ENCODE data around the gene ACADS.
A peak's percentile ranks its signal among the peaks of the same experiment; 100 is the strongest.
"Not testable (repeated sequence)": the region's sequence is repeated elsewhere in the genome, so short reads cannot be mapped to it uniquely, and the experiment has no call there.

Gene ACADS

DNA sequence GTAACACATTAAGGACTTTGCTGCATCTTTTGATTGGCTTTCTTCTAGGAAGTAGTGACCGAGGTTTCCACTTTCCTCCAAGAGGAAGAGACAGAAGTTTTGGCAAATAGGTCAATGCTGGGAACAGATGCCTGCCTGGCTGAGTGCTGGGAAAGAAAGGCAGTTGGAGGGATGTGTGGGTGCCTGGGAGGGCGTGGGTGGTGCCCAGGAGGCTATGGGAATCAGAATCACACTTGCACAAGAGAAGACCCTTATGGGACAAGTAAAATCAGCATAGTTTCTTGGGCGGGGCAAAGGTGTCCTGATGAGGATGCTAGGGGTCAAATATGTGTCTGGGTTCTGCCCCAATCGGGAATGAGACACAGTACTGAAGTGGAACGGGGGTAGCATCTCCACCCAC is 906 bp upstream of the ACADS start:
- Histone ChIP-seq H3K4me3 (ENCODE audit: insufficient read depth, low read depth, low read length, poor library complexity, severe bottlenecking) (peak overlapping the region; percentile 62), H3K36me3 (ENCODE audit: control insufficient read depth, insufficient read depth, low read length) (peaks cover 23% of the 10 kb centered on the region), H3K27ac (ENCODE audit: insufficient read depth, low read length, poor library complexity, severe bottlenecking) (no peak overlapping the region), H3K9me3 (ENCODE audit: control insufficient read depth, low read length) (no peaks in the 10 kb centered on the region), H3K27me3 (replicated peaks; ENCODE audit: control insufficient read depth, insufficient read depth, low read length, poor library complexity, severe bottlenecking) (no peaks in the 10 kb centered on the region), H3K4me1 (ENCODE audit: control insufficient read depth, insufficient read depth, low read length, poor library complexity, severe bottlenecking) (peaks cover 9% of the 10 kb centered on the region)
- no peak for DNase-seq

GRCh38 chr12:120725151-120725658 is 421 bp upstream of the ACADS start:
- peaks cover 18% of the 10 kb centered on the region for H3K36me3 ChIP-seq (ENCODE audit: control insufficient read depth, insufficient read depth, low read length)
- DNase-seq = no peak
- H3K27ac ChIP-seq (ENCODE audit: insufficient read depth, low read length, poor library complexity, severe bottlenecking) = peak overlapping the region; percentile 54
- peaks cover 9% of the 10 kb centered on the region for H3K4me1 ChIP-seq (ENCODE audit: control insufficient read depth, insufficient read depth, low read length, poor library complexity, severe bottlenecking)
- no peaks in the 10 kb centered on the region for H3K27me3 ChIP-seq (replicated peaks; ENCODE audit: control insufficient read depth, insufficient read depth, low read length, poor library complexity, severe bottlenecking)
- H3K4me3 ChIP-seq (ENCODE audit: insufficient read depth, low read depth, low read length, poor library complexity, severe bottlenecking) = peak overlapping the region; percentile 62
- no peaks in the 10 kb centered on the region for H3K9me3 ChIP-seq (ENCODE audit: control insufficient read depth, low read length)

DNA sequence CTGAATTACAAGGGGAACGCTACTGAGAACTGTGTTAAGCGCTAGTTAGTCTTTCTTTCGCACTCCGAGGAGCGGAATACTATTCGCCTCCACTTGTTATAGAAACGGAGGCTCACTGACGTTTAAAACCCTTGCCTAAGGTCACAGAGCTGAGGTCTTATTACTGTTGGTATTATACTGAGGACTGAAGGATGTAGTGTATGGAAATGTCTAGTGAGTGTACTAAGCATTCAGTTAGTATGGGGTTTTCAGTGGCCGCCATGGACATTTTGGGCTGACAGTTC is 826 bp downstream of the ACADS start:
- no peak for DNase-seq
- Histone ChIP-seq H3K9me3 (ENCODE audit: control insufficient read depth, low read length) (no peaks in the 10 kb centered on the region), H3K4me1 (ENCODE audit: control insufficient read depth, insufficient read depth, low read length, poor library complexity, severe bottlenecking) (peaks cover 9% of the 10 kb centered on the region), H3K4me3 (ENCODE audit: insufficient read depth, low read depth, low read length, poor library complexity, severe bottlenecking) (no peak overlapping the region), H3K36me3 (ENCODE audit: control insufficient read depth, insufficient read depth, low read length) (peaks cover 11% of the 10 kb centered on the region), H3K27me3 (replicated peaks; ENCODE audit: control insufficient read depth, insufficient read depth, low read length, poor library complexity, severe bottlenecking) (no peaks in the 10 kb centered on the region), H3K27ac (ENCODE audit: insufficient read depth, low read length, poor library complexity, severe bottlenecking) (no peak overlapping the region)

- no peaks in the 10 kb centered on the region for H3K9me3 ChIP-seq (ENCODE audit: control insufficient read depth, low read length)
- H3K36me3 ChIP-seq (ENCODE audit: control insufficient read depth, insufficient read depth, low read length) = peaks cover 7% of the 10 kb centered on the region
- no peak overlapping the region for H3K27ac ChIP-seq (ENCODE audit: insufficient read depth, low read length, poor library complexity, severe bottlenecking)
- H3K27me3 ChIP-seq (replicated peaks; ENCODE audit: control insufficient read depth, insufficient read depth, low read length, poor library complexity, severe bottlenecking) = no peaks in the 10 kb centered on the region
- peaks cover 9% of the 10 kb centered on the region for H3K4me1 ChIP-seq (ENCODE audit: control insufficient read depth, insufficient read depth, low read length, poor library complexity, severe bottlenecking)
- no peak overlapping the region for H3K4me3 ChIP-seq (ENCODE audit: insufficient read depth, low read depth, low read length, poor library complexity, severe bottlenecking)
- DNase-seq = no peak
Measured at GRCh38 chr12:120726961-120727360, 1.3 kb downstream of the ACADS start.

DNA sequence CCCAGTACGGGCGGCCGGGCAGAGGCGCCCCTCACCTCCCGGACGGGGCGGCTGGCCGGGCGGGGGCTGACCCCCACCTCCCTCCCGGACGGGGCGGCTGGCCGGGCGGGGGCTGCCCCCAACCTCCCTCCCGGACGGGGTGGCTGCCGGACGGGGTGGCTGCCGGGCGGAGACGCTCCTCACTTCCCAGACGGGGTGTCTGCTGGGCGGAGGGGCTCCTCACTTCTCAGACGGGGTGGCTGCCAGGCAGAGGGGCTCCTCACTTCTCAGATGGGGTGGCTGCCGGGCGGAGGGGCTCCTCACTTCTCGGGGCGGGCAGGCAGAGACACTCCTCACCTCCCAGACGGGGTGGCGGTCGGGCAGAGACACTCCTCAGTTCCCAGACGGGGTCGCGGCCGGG is 6.6 kb downstream of the ACADS start:
- not testable (repeated sequence) for H3K4me3 ChIP-seq (ENCODE audit: insufficient read depth, low read depth, low read length, poor library complexity, severe bottlenecking); H3K4me1 ChIP-seq (ENCODE audit: control insufficient read depth, insufficient read depth, low read length, poor library complexity, severe bottlenecking); H3K9me3 ChIP-seq (ENCODE audit: control insufficient read depth, low read length); DNase-seq; H3K27me3 ChIP-seq (replicated peaks; ENCODE audit: control insufficient read depth, insufficient read depth, low read length, poor library complexity, severe bottlenecking); H3K27ac ChIP-seq (ENCODE audit: insufficient read depth, low read length, poor library complexity, severe bottlenecking); H3K36me3 ChIP-seq (ENCODE audit: control insufficient read depth, insufficient read depth, low read length)

DNA sequence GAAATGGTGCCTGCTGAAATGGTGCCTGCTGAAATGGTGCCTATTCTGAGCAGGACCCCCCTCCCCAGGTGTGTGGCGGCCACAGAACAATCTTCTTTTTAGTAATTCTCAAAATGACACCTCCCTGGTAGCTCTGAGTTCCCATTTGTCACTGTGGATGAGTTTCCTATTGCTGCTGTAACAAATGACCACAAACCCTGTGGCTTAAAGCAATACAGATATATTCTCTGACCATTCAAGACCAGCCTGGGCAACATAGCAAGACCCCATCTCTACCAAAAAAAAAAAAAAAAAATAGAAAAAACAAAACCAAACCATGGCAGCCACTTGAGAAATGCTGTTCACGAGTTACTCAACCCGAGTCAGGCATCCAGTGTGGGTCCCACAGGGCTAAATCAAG is 7.9 kb downstream of the ACADS start:
- Histone ChIP-seq H3K9me3 (ENCODE audit: control insufficient read depth, low read length) (no peaks in the 10 kb centered on the region), H3K36me3 (ENCODE audit: control insufficient read depth, insufficient read depth, low read length) (peaks cover 4% of the 10 kb centered on the region), H3K27ac (ENCODE audit: insufficient read depth, low read length, poor library complexity, severe bottlenecking) (no peak overlapping the region), H3K27me3 (replicated peaks; ENCODE audit: control insufficient read depth, insufficient read depth, low read length, poor library complexity, severe bottlenecking) (no peaks in the 10 kb centered on the region), H3K4me1 (ENCODE audit: control insufficient read depth, insufficient read depth, low read length, poor library complexity, severe bottlenecking) (no peaks in the 10 kb centered on the region), H3K4me3 (ENCODE audit: insufficient read depth, low read depth, low read length, poor library complexity, severe bottlenecking) (no peak overlapping the region)
- no peak for DNase-seq

DNA sequence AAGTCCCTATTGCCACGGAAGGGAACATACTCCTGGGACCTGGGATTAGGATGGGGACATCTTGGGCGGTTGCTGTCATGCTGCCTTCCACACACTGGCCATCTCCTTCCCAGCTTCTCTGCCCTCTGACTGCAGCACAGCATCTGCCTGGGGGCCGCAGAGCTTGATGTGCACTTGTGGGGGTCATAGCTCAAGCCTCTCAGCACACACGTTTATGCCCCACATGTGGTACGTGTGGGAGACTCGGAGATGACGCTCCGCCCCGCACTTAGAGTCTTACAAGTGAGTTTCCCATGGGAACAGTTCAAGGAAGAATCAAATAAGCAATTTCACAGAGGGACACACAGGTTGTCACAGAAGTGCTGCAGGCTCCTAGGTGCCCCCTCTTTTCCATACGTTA is 8.6 kb downstream of the ACADS start:
- Histone ChIP-seq H3K27ac (ENCODE audit: insufficient read depth, low read length, poor library complexity, severe bottlenecking) (no peak overlapping the region), H3K4me3 (ENCODE audit: insufficient read depth, low read depth, low read length, poor library complexity, severe bottlenecking) (no peak overlapping the region), H3K9me3 (ENCODE audit: control insufficient read depth, low read length) (no peaks in the 10 kb centered on the region), H3K36me3 (ENCODE audit: control insufficient read depth, insufficient read depth, low read length) (peaks cover 7% of the 10 kb centered on the region), H3K27me3 (replicated peaks; ENCODE audit: control insufficient read depth, insufficient read depth, low read length, poor library complexity, severe bottlenecking) (no peaks in the 10 kb centered on the region), H3K4me1 (ENCODE audit: control insufficient read depth, insufficient read depth, low read length, poor library complexity, severe bottlenecking) (no peaks in the 10 kb centered on the region)
- no peak for DNase-seq

GRCh38 chr12:120735181-120735580 is 9.6 kb downstream of the ACADS start:
- H3K4me1 ChIP-seq (ENCODE audit: control insufficient read depth, insufficient read depth, low read length, poor library complexity, severe bottlenecking) = no peaks in the 10 kb centered on the region
- H3K36me3 ChIP-seq (ENCODE audit: control insufficient read depth, insufficient read depth, low read length) = peaks cover 4% of the 10 kb centered on the region
- no peak for DNase-seq
- H3K4me3 ChIP-seq (ENCODE audit: insufficient read depth, low read depth, low read length, poor library complexity, severe bottlenecking) = no peak overlapping the region
- no peak overlapping the region for H3K27ac ChIP-seq (ENCODE audit: insufficient read depth, low read length, poor library complexity, severe bottlenecking)
- no peaks in the 10 kb centered on the region for H3K27me3 ChIP-seq (replicated peaks; ENCODE audit: control insufficient read depth, insufficient read depth, low read length, poor library complexity, severe bottlenecking)
- no peaks in the 10 kb centered on the region for H3K9me3 ChIP-seq (ENCODE audit: control insufficient read depth, low read length)

DNA sequence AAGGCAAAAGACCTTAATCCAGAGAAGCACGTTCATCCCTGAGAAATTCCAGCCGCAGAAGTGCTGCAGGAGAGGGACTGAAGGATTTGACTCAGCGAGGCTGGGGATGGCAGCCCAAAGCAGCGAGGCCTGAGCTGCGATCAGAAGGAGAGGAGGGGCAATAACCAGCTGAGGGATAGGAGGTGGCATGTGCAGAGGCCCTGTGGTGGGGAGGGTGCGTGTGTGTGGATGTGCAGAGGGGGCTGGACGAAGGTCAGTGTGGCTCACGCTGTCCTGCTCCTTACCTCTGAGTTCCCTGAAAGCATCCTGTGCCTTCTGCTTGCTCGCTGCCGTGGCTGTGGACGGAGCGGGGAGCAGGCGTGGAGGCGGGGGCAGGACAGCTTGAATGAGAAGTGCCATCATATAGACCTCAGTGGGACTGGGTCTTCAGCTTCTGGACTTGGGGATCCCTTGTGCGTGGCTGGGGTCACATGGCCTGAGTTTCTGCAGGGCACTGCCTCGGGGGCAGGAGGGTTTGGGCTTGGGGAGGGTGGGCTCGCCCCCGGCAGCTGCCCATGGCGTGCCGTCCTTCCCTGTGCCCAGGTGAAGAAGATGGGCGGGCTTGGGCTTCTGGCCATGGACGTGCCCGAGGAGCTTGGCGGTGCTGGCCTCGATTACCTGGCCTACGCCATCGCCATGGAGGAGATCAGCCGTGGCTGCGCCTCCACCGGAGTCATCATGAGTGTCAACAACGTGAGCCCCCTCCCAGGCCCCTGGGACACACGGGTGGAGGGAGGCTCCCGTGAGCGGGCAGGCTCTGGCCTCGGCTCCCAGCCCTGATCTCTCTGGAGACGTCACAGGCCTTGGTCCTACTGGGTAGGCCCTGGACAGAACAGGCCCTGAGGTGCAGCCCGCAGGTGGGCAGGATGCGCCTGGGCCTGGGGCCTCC is 11.0 kb downstream of the ACADS start:
- H3K9me3 ChIP-seq (ENCODE audit: control insufficient read depth, low read length) = no peaks in the 10 kb centered on the region
- H3K4me1 ChIP-seq (ENCODE audit: control insufficient read depth, insufficient read depth, low read length, poor library complexity, severe bottlenecking) = no peaks in the 10 kb centered on the region
- H3K36me3 ChIP-seq (ENCODE audit: control insufficient read depth, insufficient read depth, low read length) = peaks cover 4% of the 10 kb centered on the region
- H3K4me3 ChIP-seq (ENCODE audit: insufficient read depth, low read depth, low read length, poor library complexity, severe bottlenecking) = no peak overlapping the region
- no peak for DNase-seq
- H3K27ac ChIP-seq (ENCODE audit: insufficient read depth, low read length, poor library complexity, severe bottlenecking) = no peak overlapping the region
- H3K27me3 ChIP-seq (replicated peaks; ENCODE audit: control insufficient read depth, insufficient read depth, low read length, poor library complexity, severe bottlenecking) = no peaks in the 10 kb centered on the region

GRCh38 chr12:120737557-120738251 is 12.1 kb downstream of the ACADS start:
- H3K4me3 ChIP-seq (ENCODE audit: insufficient read depth, low read depth, low read length, poor library complexity, severe bottlenecking) = no peak overlapping the region
- peaks cover 4% of the 10 kb centered on the region for H3K36me3 ChIP-seq (ENCODE audit: control insufficient read depth, insufficient read depth, low read length)

More at GRCh38 chr12:120737557-120738251, 12.1 kb downstream of the ACADS start:
- Histone ChIP-seq H3K27ac (ENCODE audit: insufficient read depth, low read length, poor library complexity, severe bottlenecking) (no peak overlapping the region), H3K4me1 (ENCODE audit: control insufficient read depth, insufficient read depth, low read length, poor library complexity, severe bottlenecking) (no peaks in the 10 kb centered on the region), H3K27me3 (replicated peaks; ENCODE audit: control insufficient read depth, insufficient read depth, low read length, poor library complexity, severe bottlenecking) (no peaks in the 10 kb centered on the region), H3K9me3 (ENCODE audit: control insufficient read depth, low read length) (no peaks in the 10 kb centered on the region)
- no peak for DNase-seq

Data from effector memory CD4-positive, alpha-beta T cell (primary cell).